NCI-H1417 treated with DMSO at 0.1 percent for 48 hours (cell line): ENCODE measurements around the gene NRXN3.
A peak's percentile ranks its signal among the peaks of the same experiment; 100 is the strongest.

Experiments used
- DNase-seq: peaks from one replicate; lab custom pipeline; 2025; lab: John Stamatoyannopoulos, UW

Gene NRXN3

DNA sequence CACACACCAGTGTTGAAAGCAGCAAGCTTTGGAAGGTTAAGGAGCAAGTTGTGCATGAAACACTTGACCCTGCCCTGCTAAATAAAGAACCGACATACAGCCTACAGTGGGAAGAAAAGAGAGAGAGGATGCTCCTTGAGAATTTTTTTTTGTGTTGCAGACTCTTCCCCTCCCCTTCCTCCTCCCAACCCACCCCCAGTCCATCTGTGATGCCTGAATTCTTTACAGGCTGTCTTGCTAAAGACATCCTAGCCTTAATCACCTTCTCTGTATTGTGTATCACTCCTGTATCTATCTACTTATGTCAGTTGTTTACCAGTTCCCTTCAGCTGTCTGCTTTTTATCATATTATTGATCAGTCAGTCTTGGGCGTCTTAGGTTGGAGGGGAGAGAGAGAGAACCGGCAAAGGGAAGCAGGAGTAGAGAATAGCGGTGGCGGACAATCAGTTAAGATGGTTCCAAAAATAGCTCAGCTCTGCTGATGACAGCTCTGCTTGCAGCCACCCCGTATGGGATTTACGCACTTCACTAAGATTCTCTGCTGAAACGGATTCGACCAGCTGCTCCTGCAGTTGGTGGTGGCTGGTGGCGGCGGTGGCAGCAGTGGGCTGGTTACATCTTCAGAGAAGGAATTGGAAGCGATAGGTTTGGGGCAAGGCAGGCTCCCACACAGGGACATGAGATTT, 664.7 kb downstream of the NRXN3 start:
- DNase-seq = no peak

DNA sequence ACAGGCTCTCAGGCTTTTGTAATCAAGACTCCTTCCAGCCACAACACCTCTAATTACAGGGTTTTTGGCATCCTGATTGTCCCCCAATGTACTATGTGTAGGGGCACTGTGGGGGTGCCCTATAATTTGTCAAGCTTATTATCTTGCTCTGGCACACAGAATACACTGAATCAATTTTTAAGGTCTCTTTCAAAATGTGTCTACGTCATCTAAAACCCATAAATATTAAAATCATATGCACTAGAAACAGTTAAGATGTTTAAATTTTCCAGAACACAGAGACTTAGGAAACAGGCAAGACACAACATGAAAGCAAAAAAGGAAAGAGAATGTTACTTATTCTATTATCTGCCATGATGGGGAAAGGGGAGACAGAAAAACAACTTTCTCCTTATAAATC, 665.7 kb downstream of the NRXN3 start:
- DNase-seq = no peak

DNA sequence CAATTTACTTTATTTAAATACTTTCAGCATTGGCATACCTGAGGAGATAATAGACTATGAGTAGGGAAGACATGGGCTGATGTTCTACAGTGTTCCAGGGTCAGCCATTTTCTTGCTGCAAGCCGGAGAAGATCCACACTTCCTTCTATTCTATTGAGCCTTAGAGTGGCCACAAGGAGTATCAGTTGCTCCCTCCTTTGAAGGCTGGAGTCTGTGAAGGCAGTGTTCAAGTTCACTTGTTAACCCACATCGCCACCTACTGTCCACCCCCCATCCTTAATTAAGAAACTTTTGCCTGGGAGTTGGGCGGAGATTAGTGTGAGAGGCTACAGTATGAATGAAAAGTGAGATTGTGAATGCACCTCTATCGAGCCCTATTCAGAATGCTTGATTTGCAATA, 666.6 kb downstream of the NRXN3 start:
- DNase-seq = peak; percentile 16

DNA sequence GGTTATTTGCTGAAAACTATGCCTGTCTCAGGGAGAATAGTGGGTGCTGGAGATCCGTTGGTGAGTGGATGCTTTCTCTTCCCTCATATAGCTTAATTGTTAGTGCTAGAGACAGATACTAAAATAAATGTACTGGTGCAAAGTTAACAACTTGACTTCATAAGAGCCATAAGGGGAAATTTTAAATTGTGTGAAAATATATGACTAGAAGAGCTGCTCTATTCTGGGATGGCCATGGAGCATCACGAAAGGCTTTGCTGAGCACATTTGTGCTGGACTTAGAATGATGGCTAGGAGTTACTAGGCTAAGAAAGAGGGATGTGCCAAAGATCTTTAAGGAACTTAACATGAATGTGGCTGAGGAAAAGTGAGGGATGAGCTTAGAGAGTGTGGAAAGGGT, 668.8 kb downstream of the NRXN3 start:
- no peak for DNase-seq

DNA sequence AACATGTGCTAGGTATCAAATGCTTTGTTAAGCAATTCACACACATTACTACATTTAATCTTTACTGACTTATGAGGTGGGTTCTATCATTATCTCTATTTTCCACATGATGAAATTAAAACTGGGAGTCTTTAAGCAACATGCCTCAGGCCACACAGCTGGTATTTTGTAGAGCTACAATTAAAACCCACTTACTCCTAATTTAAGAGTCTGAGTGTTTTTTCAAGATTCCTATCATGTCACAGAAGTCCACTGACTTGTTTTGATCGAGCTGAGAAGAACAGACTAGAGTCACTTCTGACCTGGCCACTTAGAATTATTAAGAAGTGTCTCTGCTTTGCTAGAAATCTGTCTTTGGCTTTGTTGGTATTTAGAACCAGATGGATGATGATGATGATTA, 670.7 kb downstream of the NRXN3 start:
- no peak for DNase-seq

DNA sequence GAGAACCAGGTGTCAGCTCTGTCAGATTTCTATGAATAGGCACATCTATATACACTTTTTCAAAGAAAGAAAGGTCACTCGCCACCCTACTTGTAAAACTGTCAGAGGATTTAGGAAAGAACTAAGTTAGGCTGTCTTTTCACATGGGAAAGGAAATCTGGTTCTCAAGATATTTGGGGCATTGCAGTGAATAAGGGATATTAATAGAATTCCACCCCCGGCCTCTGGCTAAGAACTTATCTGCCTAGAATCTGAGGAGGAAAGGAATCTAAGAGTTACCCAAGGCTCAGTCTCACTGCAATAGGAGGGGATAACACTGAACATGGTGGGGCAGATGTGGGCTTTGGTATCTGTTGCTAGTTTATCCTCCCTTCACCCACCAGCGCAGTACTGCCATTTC, 677.6 kb downstream of the NRXN3 start:
- DNase-seq = no peak

DNA sequence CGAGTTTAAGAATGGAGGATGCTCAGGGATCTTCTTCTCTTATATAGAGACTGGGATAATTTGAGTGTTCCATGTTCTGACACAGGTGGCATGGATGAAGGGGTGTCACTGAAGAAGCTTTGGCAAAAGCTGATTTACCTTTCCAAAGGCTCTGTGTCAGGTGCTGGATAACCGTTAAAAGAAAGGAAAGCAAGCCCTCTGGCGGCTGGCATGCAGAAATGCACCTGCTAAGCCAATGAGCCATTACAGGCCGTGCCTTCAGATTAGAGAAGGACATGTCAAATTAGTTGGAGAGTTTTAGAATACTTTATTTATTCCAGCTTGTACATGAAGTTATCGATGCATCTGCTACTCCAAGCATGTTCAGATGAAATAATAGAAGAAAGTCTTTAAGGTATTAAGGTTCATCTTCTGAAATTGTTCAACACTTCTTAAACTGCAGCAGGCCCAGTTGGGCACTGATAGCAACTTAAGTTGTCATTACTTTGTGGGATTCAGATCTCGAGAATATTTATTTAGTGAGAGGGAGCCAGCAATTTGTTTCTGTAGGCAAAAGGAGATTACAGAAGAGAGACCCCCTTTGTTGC, 678.2 kb downstream of the NRXN3 start:
- peak; percentile 13 for DNase-seq

DNA sequence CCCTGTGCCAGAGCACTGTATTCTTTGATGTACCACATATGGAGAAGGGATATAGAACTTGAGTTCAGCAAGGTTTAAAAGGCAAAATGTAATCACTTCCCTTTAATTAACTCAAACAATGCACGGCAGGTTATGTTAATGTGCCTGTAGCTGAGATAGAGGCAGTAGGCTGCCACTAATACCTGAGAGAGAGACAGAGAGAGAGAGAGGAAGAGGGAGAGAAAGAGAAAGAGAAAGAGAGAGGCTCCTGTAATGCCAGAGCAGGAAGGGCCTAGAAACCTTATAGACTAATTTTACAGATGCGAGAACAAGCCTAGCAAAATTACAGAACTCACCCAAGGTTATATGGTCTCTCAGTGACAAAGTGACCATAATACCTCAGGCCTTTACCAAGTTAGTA, 679.8 kb downstream of the NRXN3 start:
- no peak for DNase-seq

DNA sequence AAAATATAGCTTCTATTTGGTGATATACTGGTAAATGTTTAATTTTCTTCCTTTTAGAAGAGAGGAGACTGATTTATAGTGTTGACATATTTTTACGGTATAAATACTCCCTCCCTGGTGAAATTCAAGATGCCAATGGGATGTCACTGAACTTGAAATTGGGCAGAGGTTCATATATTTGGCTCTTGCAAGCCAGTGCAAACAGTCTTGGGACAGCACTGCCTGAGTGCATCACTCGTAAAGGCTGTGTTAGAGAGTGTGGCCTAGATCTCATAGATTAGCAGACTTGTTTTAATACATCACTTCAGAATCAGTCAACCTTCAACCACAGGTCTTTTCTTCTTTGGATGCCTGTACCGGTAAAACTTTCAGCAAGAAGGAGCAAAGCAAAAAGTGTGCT, 681.0 kb downstream of the NRXN3 start:
- DNase-seq = no peak

DNA sequence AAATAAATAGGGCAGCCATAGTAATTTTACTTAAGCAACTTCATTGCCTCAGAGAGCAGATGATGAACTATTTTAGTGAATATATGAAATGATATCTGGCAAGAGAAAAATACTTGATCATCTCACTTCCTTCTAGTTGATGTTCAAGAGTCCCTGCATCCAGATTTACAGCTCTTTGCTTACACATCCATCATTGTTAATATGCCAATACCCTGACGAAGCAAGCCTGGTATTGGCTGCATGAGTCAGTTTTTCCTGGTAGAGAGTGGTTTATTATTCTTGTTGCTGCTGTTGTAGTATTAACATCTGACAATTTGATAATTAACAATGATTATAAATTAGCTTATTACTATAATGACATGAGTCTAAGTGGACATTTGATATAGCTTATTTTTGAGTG, 681.9 kb downstream of the NRXN3 start:
- DNase-seq = no peak

DNA sequence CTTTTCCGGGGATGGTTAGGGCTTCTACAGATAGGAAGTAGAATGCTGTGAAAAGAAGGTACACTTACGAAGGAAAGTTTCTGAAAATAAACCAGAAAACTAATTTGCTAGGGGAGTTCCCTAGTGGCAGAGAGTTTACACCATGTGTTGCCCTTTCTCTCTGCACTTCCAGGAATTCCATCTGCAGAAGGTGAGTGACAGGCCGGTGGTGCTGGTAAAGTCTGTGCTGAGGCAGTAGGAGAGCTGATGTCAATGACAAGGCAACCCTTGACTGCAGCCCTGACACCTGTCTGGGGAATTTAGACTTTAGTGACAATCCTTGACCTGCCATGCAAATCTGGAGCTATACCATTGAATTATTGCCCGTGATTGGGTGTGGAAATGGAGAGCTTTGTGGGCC, 687.8 kb downstream of the NRXN3 start:
- no peak for DNase-seq

DNA sequence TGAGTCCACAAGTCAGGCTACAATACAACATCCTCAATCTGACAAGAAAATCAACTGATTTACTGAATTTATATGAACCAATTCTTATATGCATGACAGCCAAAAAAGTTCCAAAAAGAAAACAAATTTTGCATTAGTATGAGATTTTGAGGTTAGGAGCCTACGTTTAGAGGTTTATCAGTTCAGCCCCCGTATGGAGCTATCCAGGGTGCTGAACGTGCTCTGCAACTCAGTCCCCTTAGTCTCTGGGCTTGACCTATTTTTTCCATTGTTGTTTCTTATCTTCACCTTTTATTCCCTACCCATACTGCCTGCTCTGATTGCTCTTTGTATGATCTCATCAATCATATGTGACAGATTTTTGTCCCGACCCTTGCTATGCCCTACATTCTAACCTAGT, 693.0 kb downstream of the NRXN3 start:
- DNase-seq = no peak

DNA sequence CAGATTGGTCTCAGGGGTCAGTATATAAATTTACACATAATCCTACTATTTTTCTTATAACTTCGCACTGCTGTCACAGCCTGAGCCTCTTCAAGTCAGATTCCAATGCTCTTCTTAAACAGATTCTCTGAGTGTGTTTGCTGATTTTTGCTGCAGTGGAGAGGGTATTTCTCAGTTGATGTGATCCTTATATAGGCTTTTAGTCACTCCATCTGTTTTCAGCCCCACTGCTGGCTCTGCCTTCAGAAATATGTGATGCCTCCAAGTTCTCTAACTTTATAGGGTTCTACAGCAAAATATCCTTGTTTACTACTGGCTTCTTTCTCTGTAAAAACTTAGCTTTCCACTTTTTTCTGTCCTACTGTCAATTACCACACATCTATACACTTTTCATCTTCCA, 702.7 kb downstream of the NRXN3 start:
- no peak for DNase-seq

DNA sequence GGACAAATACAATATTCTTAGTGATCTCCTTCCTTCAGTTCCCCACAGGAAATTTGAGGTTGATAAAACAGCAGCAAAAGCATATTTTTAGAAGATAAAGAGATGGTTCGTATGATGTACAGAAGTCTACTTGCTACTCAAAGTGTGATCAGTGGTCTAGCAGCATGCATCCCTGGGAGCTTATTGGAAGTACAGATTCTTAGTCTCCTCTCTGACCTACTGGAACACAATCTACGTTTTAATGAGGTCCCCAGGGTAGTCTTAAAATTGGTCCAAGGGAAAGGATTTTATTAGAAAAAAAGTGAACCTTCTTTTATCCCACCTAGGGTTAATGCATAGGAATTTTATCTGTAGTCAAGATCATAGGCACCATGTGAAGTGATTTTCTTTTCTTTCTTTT, 703.4 kb downstream of the NRXN3 start:
- no peak for DNase-seq

DNA sequence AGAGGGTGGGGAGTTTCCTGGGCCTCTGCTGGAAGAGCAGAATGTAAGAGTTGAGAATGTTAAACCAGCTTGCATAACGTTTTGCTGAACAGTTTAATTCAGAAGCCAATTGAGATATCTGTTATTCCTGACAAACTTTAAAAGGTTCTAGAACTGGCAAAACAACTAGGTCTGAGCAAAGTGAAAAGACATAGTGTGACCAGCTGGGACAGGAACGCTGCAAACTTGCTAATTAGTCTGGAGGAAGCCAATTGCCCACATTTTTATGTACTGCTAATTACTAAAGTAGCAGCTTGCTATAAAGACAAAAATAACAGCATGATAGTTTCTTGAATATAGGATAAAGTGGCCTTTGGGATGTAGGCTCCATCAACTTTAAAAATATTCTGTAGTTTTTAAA, 704.9 kb downstream of the NRXN3 start:
- DNase-seq = no peak

DNA sequence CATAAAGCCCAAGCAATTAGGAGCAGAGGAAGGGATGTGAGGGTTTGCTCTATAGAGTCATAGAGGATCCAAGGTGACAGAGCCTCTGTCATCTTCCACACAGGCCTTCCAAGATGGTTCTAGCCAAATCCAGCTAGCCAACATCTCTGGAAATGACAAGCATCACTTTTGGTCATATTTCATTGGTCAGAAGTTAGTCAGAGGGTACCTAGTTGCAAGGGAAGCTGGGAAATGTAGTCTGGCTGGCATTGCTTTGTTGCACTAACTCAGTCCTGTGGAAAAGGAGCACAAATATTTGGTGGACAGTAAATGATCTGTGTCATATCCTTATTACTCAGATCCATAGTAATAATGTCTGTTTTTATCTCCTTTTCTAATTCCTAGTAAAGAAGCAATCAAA, 715.7 kb downstream of the NRXN3 start:
- no peak for DNase-seq

DNA sequence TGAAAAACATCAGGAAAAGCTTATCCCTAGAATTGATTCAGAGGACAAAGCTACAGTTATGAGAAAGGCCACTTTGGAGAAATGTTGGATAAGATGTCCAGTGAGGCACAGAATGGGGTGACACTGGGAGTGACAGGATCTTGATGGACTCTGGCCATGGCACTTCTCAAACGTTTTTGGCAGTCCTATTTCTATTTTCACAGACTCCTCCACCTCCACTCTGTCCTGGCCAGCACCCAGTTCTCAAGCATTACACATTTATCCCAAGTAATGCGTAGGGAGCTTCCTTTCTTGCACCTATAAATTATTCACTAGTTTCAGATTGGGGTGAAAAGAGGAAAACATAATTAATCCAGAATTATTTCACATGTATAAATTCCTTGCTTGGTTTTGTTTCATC, 727.3 kb downstream of the NRXN3 start:
- DNase-seq = no peak

DNA sequence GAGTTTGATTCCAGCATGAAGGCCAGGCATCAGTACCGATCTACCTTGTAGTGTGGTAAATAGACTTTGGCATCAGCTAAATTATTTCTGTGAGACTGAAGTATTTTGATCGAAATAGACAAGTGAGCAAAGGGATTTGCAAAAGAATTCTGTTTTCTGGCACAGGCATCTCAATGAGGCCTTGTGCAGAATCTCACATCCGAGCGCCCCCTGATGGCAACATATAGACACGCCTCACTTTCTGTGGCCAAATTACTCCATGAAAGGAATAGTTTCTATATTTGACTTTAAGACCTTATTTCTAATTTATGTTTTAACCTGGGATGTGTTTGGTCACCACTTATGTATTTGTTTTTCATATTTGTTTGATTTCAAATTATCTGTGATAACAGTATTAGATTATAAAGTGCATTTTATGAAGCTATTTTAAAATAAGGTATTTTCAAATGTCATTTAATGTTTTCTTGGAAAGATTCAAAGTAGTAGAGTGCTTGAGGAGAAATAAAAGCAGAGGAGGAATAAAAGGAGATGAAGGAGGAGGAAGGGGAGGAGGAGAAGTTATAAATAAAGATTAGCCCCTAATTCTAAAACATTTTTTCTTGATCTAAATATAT, 731.9 kb downstream of the NRXN3 start:
- DNase-seq = no peak

DNA sequence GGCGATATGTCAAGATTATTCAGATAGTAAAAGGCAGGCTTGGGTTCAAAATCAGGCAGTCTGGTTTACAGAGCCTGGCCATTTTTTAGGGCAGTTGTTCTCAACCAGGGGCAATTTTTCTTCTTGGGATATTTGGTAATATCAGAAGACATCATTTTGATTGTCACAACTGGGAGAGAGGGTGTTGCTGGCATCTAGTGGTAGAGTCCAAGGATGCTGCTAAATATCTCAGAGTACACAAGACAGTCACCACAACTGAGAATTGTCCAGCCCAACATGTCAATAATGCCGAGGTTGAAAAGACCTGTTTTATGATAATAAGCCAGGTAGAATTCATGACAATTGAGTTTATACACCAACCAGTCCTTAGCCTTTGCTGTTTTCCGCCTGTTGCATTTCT, 733.9 kb downstream of the NRXN3 start:
- no peak for DNase-seq

DNA sequence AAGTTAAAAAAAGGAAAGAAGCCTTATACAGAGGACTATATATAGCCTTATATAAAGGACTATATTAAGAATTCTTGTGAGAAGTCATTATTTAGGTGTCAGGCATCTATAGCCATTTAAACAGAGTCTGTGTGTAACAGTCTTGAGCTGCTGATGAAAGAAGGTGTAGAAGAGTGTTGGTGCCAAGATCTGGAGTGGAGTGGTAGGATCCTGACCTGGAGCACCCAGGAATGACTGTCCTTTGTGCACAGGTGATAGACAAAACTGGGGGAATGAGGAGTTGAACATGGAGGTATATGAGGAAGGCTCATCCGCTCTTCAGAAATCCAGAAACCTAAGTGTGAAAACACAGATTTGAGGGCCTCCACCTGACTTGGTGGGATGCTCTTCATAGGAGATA, 747.3 kb downstream of the NRXN3 start:
- no peak for DNase-seq

DNA sequence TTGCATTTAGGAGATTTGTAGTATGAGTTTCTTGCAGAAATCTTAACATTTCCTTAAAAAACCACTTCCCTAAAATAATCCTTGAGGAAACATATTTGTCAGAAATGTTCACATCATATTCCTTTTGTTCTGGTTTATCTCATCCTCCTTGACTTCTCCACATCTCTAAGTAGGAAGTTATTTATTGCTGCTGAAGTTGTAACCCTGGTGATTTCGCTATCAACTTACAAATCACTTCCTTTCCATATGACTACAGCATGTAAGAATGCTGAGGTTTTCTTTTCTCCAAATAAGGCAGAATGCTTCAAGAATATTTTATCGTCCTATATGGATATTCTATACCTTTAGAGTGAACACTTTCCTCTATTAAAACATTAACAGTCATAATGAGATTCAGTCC, 751.7 kb downstream of the NRXN3 start:
- DNase-seq = no peak

DNA sequence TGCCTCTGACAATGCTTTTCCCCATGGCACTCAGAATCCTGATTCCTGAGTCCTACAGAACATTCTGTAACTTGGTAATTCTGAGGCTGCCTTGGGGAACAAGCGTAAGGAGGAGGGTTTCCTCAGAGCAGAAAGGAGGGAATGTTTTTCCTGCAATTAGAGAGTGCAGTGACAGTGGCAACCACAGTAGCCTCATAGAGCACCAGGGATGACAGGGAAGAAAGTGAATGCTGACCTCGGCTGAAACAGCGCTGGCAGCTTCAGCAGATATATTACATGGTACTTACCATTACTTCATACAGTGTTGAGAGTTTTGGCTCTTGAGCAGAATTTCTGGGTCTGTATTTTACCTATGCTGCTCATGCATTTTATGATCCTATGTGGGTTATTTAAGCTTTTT, 757.1 kb downstream of the NRXN3 start:
- no peak for DNase-seq

DNA sequence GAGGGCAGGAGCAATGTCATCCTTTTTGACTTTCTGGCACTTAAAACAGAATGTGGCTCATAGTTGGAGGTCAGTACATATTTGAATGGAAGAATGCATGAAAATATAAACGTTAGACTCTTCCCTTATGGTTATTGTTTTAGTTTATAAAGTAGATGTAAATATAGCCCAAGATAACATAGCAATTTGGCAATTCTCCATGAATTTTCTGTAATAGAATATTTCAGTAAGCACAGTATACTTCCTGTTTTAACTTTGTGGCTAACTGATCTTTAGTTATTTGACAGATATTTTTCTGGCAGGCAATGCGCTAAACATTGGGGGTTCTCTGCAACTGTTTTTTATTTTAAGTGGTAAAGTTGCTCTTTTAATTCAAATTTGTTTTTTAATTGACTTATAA, 763.0 kb downstream of the NRXN3 start:
- no peak for DNase-seq

DNA sequence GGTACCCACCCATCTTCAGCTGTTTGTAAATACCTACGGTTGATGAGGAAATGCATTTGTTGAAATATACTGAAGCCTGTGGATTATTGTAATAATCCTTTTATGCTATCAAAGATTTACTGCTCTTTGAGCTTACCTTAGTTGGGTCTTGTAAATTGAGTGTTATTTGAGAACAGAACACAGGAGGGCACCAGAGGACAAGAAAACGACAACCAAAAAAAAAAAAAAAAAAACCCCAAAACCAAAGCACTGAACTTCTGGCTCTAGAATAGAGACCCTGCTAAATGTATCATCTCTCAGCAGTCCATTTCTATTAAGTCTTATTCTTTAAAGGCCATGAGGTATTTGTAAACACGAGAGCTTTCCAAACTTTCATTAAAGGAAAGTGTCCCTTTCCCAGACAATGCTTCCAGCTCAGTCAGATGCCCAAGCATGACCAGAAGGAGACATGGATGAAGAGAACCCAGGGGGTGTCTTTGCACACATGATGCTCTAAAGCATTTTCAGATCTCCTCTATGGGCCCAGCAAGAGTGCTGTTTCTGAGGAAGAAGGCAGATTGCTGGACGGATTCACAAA, 763.9 kb downstream of the NRXN3 start:
- peak; percentile 28 for DNase-seq
